GM12872 (cell line): ENCODE results near the gene VAPB.

Experiments
- CTCF ChIP-seq: IDR thresholded peaks from 3 replicates; pipeline ENCODE4 v1.5.1; 2011; ENCODE audit warnings: low read depth, mild to moderate bottlenecking, low read length, moderate library complexity; ENCODE audit not compliant: insufficient read depth

VAPB gene

GRCh38 chr20:58497076-58497641, 108.1 kb downstream of the VAPB start:
- no peak for TF ChIP-seq CTCF

- TF ChIP-seq CTCF = no peak
Observed at GRCh38 chr20:58497724-58498469, 108.9 kb downstream of the VAPB start.

GRCh38 chr20:58498470-58499068, 109.5 kb downstream of the VAPB start:
- TF ChIP-seq CTCF = no peak

- TF ChIP-seq CTCF = no peak
Observed at GRCh38 chr20:58500256-58500655, 111.2 kb downstream of the VAPB start.
